HepG2 (cell line): ENCODE measurements around the gene NELFCD. TPM values are rescaled to one million over a fixed set of nuclear protein-coding genes. Genes with fewer than 3 reads are reported as not detected.

Source experiments
- ARID4A ChIP-seq: sonication (generic); formaldehyde crosslinking; IDR thresholded peaks from 2 replicates; pipeline ENCODE4 v1.5.0; 2020; ENCODE audit warnings: mild to moderate bottlenecking, missing genetic modification reagents, borderline replicate concordance
- ELK4 ChIP-seq: sonication (generic); formaldehyde crosslinking; IDR thresholded peaks from 2 replicates; pipeline ENCODE4 v1.9.0; 2021; ENCODE audit warnings: missing genetic modification reagents, borderline replicate concordance
- HMGXB4 ChIP-seq, 2 experiments: sonication (generic) in 1 of 2; formaldehyde crosslinking in 1 of 2; IDR thresholded peaks; 2 replicates each; pipeline versions ENCODE4 v1.4.0 to v1.6.1; 2018 to 2020; ENCODE audit warnings: missing genetic modification reagents in 2 of 2, borderline replicate concordance in 1 of 2, low read depth in 1 of 2, mild to moderate bottlenecking in 1 of 2, missing biosample characterization in 1 of 2
- KLF11 ChIP-seq: IDR thresholded peaks from 2 replicates; pipeline ENCODE4 v1.6.1; 2016; ENCODE audit warnings: missing compliant biosample characterization
- SRSF1 ChIP-seq: fragments of 200-400 bp; formaldehyde crosslinking; optimal IDR thresholded peaks from 2 replicates; pipeline ENCODE3; 2017; ENCODE audit warnings: mild to moderate bottlenecking, low read depth, low read length, moderate library complexity
- THYN1 ChIP-seq: sonication (generic); formaldehyde crosslinking; IDR thresholded peaks from 2 replicates; pipeline ENCODE4 v1.8.1; 2023; ENCODE audit warnings: low read depth, mild to moderate bottlenecking, moderate library complexity, missing genetic modification reagents, borderline replicate concordance
- TRIM24 ChIP-seq: sonication (generic); formaldehyde crosslinking; IDR thresholded peaks from 2 replicates; pipeline ENCODE4 v1.8.0; 2022; ENCODE audit warnings: mild to moderate bottlenecking, missing genetic modification reagents
- ZBTB20 ChIP-seq: sonication (generic); formaldehyde crosslinking; IDR thresholded peaks from 2 replicates; pipeline ENCODE4 v1.8.1; 2023; ENCODE audit warnings: missing genetic modification reagents, low read depth, mild to moderate bottlenecking, borderline replicate concordance
- ZBTB21 ChIP-seq: sonication (generic); formaldehyde crosslinking; IDR thresholded peaks from 2 replicates; pipeline ENCODE4 v1.4.0; 2020; ENCODE audit warnings: missing genetic modification reagents
- ZBTB42 ChIP-seq: sonication (generic); formaldehyde crosslinking; IDR thresholded peaks from 2 replicates; pipeline ENCODE4 v1.5.0; 2020; ENCODE audit warnings: mild to moderate bottlenecking, missing genetic modification reagents
- ZFP36L1 ChIP-seq: sonication (generic); formaldehyde crosslinking; IDR thresholded peaks from 2 replicates; pipeline ENCODE4 v1.8.0; 2022; ENCODE audit warnings: mild to moderate bottlenecking, missing genetic modification reagents, moderate library complexity
- ZFP36L2 ChIP-seq: sonication (generic); formaldehyde crosslinking; IDR thresholded peaks from 2 replicates; pipeline ENCODE4 v1.4.0; 2020; ENCODE audit warnings: missing genetic modification reagents
- ZFY ChIP-seq: sonication (generic); formaldehyde crosslinking; IDR thresholded peaks from 2 replicates; pipeline ENCODE4 v1.4.0; 2020; ENCODE audit warnings: missing genetic modification reagents
- ZKSCAN8 ChIP-seq: IDR thresholded peaks from 2 replicates; pipeline ENCODE4 v1.6.1; 2016; ENCODE audit warnings: borderline replicate concordance, missing genetic modification reagents, missing compliant biosample characterization
- ZNF142 ChIP-seq: sonication (generic); formaldehyde crosslinking; IDR thresholded peaks from 2 replicates; pipeline ENCODE4 v1.4.0; 2020; ENCODE audit warnings: missing genetic modification reagents
- ZNF446 ChIP-seq: sonication (generic); formaldehyde crosslinking; IDR thresholded peaks from 2 replicates; pipeline ENCODE4 v1.5.0; 2020; ENCODE audit warnings: mild to moderate bottlenecking, missing genetic modification reagents
- ZNF543 ChIP-seq: sonication (generic); formaldehyde crosslinking; IDR thresholded peaks from 2 replicates; pipeline ENCODE4 v1.4.0; 2020; ENCODE audit warnings: mild to moderate bottlenecking, missing genetic modification reagents
- polyA plus RNA-seq, 8 experiments: library from polyadenylated mRNA; depleted of rRNA in 3 of 8; stranded (reverse) in 7 of 8; unstranded in 1 of 8; fragments of >200 nt; fragmentation: Illumina TruSeq in 4 of 8; extraction: Trizol in 4 of 8; gene quantifications; 2 replicates each; pipeline versions ENCODE4 v1.2.1 to v1.2.3, GENCODE V29; 2011 to 2016; ENCODE audit warnings: low read depth in 4 of 8, missing spikeins in 1 of 8, mixed read lengths in 1 of 8; ENCODE audit not compliant: insufficient read depth in 1 of 8
- total RNA-seq, 5 experiments: library from RNA; depleted of rRNA; stranded (reverse); fragments of >200 nt; fragmentation: Illumina TruSeq; extraction: Trizol; gene quantifications; 2 replicates each; pipeline ENCODE4 v1.2.3, GENCODE V29; 2016; ENCODE audit warnings: low read depth in 1 of 5

The NELFCD gene
- total and polyA plus RNA-seq, 2 of the 13 experiments (the other 11 are each of a cell fraction or from before 2014, with no cell fraction given), result 159 to 203 TPM

- TF ChIP-seq THYN1 (peak; percentile 25; the same call in 1 of the 2 replicates), TRIM24 (CRISPR knock-in tag) (peak; percentile 74; the same call in 1 of the 2 replicates), HMGXB4 (CRISPR knock-in tag; IDR thresholded peaks at IDR 0.05; ENCODE audit: borderline replicate concordance in 1 of 2, low read depth in 1 of 2) (peak in 1 of 2 experiments; percentile 7; a peak in 1 of 4 replicates), ZBTB21 (CRISPR knock-in tag) (no peak), ZNF543 (CRISPR knock-in tag) (no peak), ZBTB20 (CRISPR knock-in tag) (no peak), ZNF446 (no peak; the same call in 1 of the 2 replicates), ZFY (CRISPR knock-in tag) (no peak), ZFP36L2 (no peak), SRSF1 (no peak), ZBTB42 (0 out of 2 replicates have a peak, but pooled peaks have one; percentile 11), ZNF142 (CRISPR knock-in tag) (no peak), ZFP36L1 (CRISPR knock-in tag) (0 out of 2 replicates have a peak, but pooled peaks have one; percentile 3), KLF11 (CRISPR knock-in tag) (no peak), ARID4A (no peak), ELK4 (CRISPR knock-in tag) (no peak), ZKSCAN8 (no peak)
Observed at GRCh38 chr20:59031564-59032022, 50.5 kb downstream of the NELFCD start (continued).
